Measurements from ENCODE around the gene GEMIN5. TPM values are rescaled to one million over a fixed set of nuclear protein-coding genes. Genes with fewer than 3 reads are reported as not detected.

The GEMIN5 gene
- total and polyA plus RNA-seq, 2 of the 13 experiments (the other 11 are each of a cell fraction or from before 2014, with no cell fraction given), result 6.6 to 28.6 TPM

DNA sequence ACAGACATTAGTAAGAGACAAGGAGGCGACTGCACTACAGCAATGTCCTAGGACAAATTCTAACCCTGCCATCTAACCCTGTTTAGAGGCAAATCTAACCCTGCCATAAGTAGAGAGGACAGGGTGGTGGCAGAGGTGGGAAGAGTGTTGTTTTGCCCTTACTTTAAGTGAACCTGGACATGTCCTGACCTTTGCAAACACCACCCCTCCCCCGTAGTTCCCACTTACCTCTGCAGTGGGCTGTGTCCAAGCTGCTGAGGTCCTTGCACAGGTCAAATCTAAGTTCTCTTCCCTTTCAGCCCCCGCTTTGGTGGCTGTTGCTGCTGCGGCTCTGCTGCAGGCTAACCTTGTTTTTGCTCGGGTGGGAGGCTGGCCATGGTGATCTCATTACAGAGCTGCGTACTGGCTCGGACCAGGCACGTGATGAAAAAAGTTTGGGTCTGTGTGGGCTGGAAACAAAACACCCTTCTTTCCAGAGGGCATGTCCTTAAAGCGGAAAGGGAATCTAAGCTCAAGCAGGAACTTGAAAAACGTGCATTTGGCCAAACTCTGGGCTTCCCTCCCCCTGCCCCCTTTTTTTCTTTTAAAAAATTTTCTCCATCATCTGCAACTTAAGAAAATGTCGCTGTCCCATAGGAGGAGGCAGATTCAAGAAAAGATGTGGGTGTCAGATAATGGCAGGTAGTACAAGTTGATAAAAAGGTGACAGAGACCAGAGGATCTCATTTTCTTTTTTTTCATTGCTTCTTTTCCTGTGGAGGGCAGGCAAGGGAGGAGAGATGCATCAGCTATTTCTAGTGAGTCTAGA lies 87.6 kb downstream of the GEMIN5 start, which contains the start of gene FAXDC2 (continued):
- TF ChIP-seq IRF9 (CRISPR knock-in tag; IDR thresholded peaks at IDR 0.05; ENCODE audit: borderline replicate concordance), result no peak
- TF ChIP-seq ZNF878 (CRISPR knock-in tag; IDR thresholded peaks at IDR 0.05), result no peak
- no peak for TF ChIP-seq ZNF552 (CRISPR knock-in tag; IDR thresholded peaks at IDR 0.05; ENCODE audit: borderline replicate concordance)
- TF ChIP-seq SUZ12 (IDR thresholded peaks at IDR 0.05; ENCODE audit: low read depth, low read length), result no peak
- no peak for TF ChIP-seq TCF12 (IDR thresholded peaks at IDR 0.05)
- TF ChIP-seq TCF12 (CRISPR knock-in tag; IDR thresholded peaks at IDR 0.05), result no peak
- no peak for TF ChIP-seq ZNF251 (CRISPR knock-in tag; IDR thresholded peaks at IDR 0.05)
- TF ChIP-seq DR1 (CRISPR knock-in tag; IDR thresholded peaks at IDR 0.05), result peak; percentile 39; the same call in 1 of the 2 replicates
- 0 out of 2 replicates have a peak, but pooled peaks have one; percentile 9 for TF ChIP-seq FOXA3 (CRISPR knock-in tag; IDR thresholded peaks at IDR 0.05)
- no peak for TF ChIP-seq KDM4B (CRISPR knock-in tag; IDR thresholded peaks at IDR 0.05)
- no peak for TF ChIP-seq MLX (CRISPR knock-in tag; IDR thresholded peaks at IDR 0.05)
- TF ChIP-seq BRD4 (CRISPR knock-in tag; IDR thresholded peaks at IDR 0.05), result no peak
- TF ChIP-seq ZBTB7A (CRISPR knock-in tag; IDR thresholded peaks at IDR 0.05), result no peak
- TF ChIP-seq, protein P1, sequence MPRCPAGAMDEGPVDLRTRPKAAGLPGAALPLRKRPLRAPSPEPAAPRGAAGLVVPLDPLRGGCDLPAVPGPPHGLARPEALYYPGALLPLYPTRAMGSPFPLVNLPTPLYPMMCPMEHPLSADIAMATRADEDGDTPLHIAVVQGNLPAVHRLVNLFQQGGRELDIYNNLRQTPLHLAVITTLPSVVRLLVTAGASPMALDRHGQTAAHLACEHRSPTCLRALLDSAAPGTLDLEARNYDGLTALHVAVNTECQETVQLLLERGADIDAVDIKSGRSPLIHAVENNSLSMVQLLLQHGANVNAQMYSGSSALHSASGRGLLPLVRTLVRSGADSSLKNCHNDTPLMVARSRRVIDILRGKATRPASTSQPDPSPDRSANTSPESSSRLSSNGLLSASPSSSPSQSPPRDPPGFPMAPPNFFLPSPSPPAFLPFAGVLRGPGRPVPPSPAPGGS (CRISPR knock-in tag; IDR thresholded peaks at IDR 0.05), result no peak
- no peak for TF ChIP-seq GTF3A (CRISPR knock-in tag; conservative IDR thresholded peaks at IDR 0.05)
- no peak for TF ChIP-seq ARHGAP35 (CRISPR knock-in tag; IDR thresholded peaks at IDR 0.05; ENCODE audit: borderline replicate concordance)
- TF ChIP-seq ZNF143 (CRISPR knock-in tag; IDR thresholded peaks at IDR 0.05), result no peak
- TF ChIP-seq ZNF567 (CRISPR knock-in tag; IDR thresholded peaks at IDR 0.05; ENCODE audit: borderline replicate concordance), result 0 out of 2 replicates have a peak, but pooled peaks have one; percentile 62
- peak; percentile 69; the same call in 1 of the 2 replicates for TF ChIP-seq ZNF331 (CRISPR knock-in tag; IDR thresholded peaks at IDR 0.05)
- no peak for TF ChIP-seq TRIM24 (CRISPR knock-in tag; IDR thresholded peaks at IDR 0.05)
- TF ChIP-seq, protein P2, sequence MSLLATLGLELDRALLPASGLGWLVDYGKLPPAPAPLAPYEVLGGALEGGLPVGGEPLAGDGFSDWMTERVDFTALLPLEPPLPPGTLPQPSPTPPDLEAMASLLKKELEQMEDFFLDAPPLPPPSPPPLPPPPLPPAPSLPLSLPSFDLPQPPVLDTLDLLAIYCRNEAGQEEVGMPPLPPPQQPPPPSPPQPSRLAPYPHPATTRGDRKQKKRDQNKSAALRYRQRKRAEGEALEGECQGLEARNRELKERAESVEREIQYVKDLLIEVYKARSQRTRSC (CRISPR knock-in tag; IDR thresholded peaks at IDR 0.05; ENCODE audit: low read depth), result no peak
- TF ChIP-seq ZNF670 (CRISPR knock-in tag; IDR thresholded peaks at IDR 0.05; ENCODE audit: borderline replicate concordance), result no peak; the same call in 1 of the 2 replicates
- peak; percentile 55 for TF ChIP-seq POGZ (CRISPR knock-in tag; IDR thresholded peaks at IDR 0.05)
- peak; percentile 50; the same call in 1 of the 2 replicates for TF ChIP-seq ZNF350 (CRISPR knock-in tag; IDR thresholded peaks at IDR 0.05; ENCODE audit: borderline replicate concordance, low read depth)
- TF ChIP-seq ZMYM2 (CRISPR knock-in tag; IDR thresholded peaks at IDR 0.05), result peak; percentile 9; the same call in 1 of the 2 replicates
- TF ChIP-seq ZC3H13 (CRISPR knock-in tag; IDR thresholded peaks at IDR 0.05), result no peak
- no peak for TF ChIP-seq TERF1 (CRISPR knock-in tag; IDR thresholded peaks at IDR 0.05)

Data from HepG2 (cell line).